Cardiac muscle cell (in vitro differentiated cells and primary cell): ENCODE measurements around the gene COL27A1. TPM values are rescaled to one million over a fixed set of nuclear protein-coding genes. Genes with fewer than 3 reads are reported as not detected.

ENCODE experiments used
- DNase-seq, 2 donors: peaks; one replicate each; pipeline versions ENCODE4 v3.0.0 to v3.0.0-alpha.2; 2010 to 2017; ENCODE audit warnings: low read depth in 1 of 2, low spot score in 1 of 2
- H3K27ac ChIP-seq: fragments of 200-600 bp; sonication (generic); 2 replicates; pipeline ENCODE4 v1.5.1; 2016
- H3K27me3 ChIP-seq: fragments of 200-600 bp; sonication (generic); 2 replicates; pipeline ENCODE4 v1.6.0; 2016; ENCODE audit warnings: control low read depth
- H3K36me3 ChIP-seq: fragments of 200-600 bp; sonication (generic); 2 replicates; pipeline ENCODE4 v1.5.1; 2016; ENCODE audit warnings: control low read depth
- H3K4me1 ChIP-seq: fragments of 200-600 bp; sonication (generic); 2 replicates; pipeline ENCODE4 v1.8.1; 2017; ENCODE audit warnings: low read depth, mild to moderate bottlenecking, mixed run types
- H3K4me3 ChIP-seq: fragments of 200-600 bp; sonication (generic); 2 replicates; pipeline ENCODE4 v1.5.1; 2016; ENCODE audit warnings: mild to moderate bottlenecking
- H3K9me3 ChIP-seq: fragments of 200-600 bp; sonication (generic); 2 replicates; pipeline ENCODE4 v1.5.1; 2017; ENCODE audit warnings: low read depth, mild to moderate bottlenecking, control low read depth
- polyA plus RNA-seq: library from polyadenylated mRNA; unstranded; fragments of >200 nt; fragmentation: Nextera tagmentation; extraction: Ambion mirVana; gene quantifications from 2 replicates; pipeline ENCODE4 v1.2.1, GENCODE V29; 2016
- total RNA-seq: library from RNA; depleted of rRNA; stranded (reverse); fragments of >200 nt; gene quantifications from 2 replicates; pipeline ENCODE4 v1.2.3, GENCODE V29; 2016
- TF ChIP-seq, protein P1 (sequence below): IDR thresholded peaks from 2 replicates; pipeline ENCODE4 v1.5.1; 2012; ENCODE audit warnings: low read depth, mild to moderate bottlenecking, low read length

COL27A1 gene
- total and polyA plus RNA-seq, 2 experiments from 2014 or later = 12.2 to 19.2 TPM

DNA sequence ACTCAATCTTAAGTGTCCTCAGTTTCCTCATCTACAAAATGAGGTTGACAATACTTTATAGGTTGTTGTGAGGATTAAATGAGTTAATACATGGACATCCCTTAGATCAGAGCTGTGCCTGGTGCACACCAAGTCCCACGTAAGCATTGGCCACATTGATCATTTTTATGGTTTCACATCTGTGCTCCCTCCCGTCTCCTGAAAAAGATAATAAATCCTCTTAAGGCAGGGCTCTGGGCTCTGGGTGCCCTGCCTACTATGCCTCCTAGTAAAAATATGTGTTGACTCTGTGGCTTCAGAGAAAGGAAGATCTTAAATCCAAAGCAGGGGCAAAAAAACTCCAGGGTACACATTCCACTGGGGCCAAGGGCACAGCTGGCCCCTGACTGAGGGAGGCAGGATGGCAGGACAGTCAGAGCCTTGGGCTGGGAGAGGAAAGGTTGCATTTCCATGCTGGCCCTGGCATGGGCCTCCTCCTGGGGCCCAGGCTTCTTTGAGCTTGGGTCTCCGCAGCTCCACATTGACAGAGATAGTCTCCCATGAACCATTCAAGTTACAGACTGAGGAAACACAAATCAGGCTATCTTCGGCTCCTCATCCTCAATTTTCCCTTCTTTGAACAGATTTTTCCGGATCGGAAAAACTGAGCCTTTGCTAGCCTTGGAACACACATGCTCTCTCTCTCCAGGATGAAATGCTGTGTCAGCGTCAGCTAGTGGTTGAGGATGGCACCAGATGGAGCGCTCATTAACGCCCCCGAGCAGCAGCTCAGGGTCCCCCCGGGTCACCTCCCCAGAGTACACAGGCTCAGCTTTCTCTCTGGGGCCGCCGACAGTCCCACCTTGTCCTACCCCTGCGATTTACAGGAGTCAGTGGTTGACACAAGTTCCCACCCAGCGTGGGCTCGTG lies 33.9 kb upstream of the COL27A1 start:
- H3K27ac ChIP-seq = no peak overlapping the region
- no peak for DNase-seq
- H3K27me3 ChIP-seq = no peaks in the 10 kb centered on the region
- H3K4me3 ChIP-seq = no peak overlapping the region
- no peaks in the 10 kb centered on the region for H3K36me3 ChIP-seq
- H3K4me1 ChIP-seq = peaks cover 29% of the 10 kb centered on the region
- TF ChIP-seq, protein P1, sequence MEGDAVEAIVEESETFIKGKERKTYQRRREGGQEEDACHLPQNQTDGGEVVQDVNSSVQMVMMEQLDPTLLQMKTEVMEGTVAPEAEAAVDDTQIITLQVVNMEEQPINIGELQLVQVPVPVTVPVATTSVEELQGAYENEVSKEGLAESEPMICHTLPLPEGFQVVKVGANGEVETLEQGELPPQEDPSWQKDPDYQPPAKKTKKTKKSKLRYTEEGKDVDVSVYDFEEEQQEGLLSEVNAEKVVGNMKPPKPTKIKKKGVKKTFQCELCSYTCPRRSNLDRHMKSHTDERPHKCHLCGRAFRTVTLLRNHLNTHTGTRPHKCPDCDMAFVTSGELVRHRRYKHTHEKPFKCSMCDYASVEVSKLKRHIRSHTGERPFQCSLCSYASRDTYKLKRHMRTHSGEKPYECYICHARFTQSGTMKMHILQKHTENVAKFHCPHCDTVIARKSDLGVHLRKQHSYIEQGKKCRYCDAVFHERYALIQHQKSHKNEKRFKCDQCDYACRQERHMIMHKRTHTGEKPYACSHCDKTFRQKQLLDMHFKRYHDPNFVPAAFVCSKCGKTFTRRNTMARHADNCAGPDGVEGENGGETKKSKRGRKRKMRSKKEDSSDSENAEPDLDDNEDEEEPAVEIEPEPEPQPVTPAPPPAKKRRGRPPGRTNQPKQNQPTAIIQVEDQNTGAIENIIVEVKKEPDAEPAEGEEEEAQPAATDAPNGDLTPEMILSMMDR = no peak
- no peaks in the 10 kb centered on the region for H3K9me3 ChIP-seq

GRCh38 chr9:114122136-114123027 lies 33.0 kb upstream of the COL27A1 start:
- Histone ChIP-seq H3K4me3 (no peak overlapping the region), H3K36me3 (no peaks in the 10 kb centered on the region), H3K4me1 (peaks cover 29% of the 10 kb centered on the region), H3K27me3 (no peaks in the 10 kb centered on the region), H3K27ac (no peak overlapping the region), H3K9me3 (no peaks in the 10 kb centered on the region)
- TF ChIP-seq, protein P1 = no peak
- DNase-seq = no peak

GRCh38 chr9:114123031-114123977 lies 32.0 kb upstream of the COL27A1 start:
- DNase-seq = no peak
- Histone ChIP-seq H3K4me3 (no peak overlapping the region), H3K36me3 (no peaks in the 10 kb centered on the region), H3K27ac (no peak overlapping the region), H3K27me3 (no peaks in the 10 kb centered on the region), H3K4me1 (peaks cover 27% of the 10 kb centered on the region), H3K9me3 (no peaks in the 10 kb centered on the region)
- TF ChIP-seq, protein P1 = no peak

DNA sequence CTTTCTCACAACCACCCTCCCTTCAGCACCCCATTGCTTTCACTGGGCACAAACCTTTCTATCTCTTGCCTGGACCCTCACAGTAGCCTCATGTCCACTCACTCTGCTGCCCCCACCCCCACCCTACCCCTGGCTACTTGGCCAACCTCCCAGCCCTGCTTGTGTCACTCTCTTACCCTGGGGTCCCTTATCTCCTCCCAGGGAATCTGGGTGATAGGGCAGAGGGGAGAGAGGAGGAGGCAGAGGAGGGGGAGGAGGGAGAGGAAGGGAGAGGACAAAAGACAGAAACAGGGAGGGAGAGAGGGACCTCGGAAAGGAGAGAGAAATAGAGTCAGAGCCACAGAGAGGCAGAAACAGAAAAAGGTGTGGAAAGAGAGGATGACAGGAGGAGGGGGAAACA lies 31.2 kb upstream of the COL27A1 start:
- Histone ChIP-seq H3K27ac (no peak overlapping the region), H3K36me3 (no peaks in the 10 kb centered on the region), H3K4me1 (peaks cover 23% of the 10 kb centered on the region), H3K4me3 (no peak overlapping the region), H3K9me3 (no peaks in the 10 kb centered on the region), H3K27me3 (no peaks in the 10 kb centered on the region)
- TF ChIP-seq, protein P1 = no peak
- DNase-seq = peak in 1 of 2 donors; percentile 24
